HepG2 (cell line): ENCODE data around the gene PSKH1. TPM values are rescaled to one million over a fixed set of nuclear protein-coding genes. Genes with fewer than 3 reads are reported as not detected.

Experiments
- ARID5B ChIP-seq: IDR thresholded peaks from 2 replicates; pipeline ENCODE4 v1.4.0; 2020; ENCODE audit warnings: mild to moderate bottlenecking, missing genetic modification reagents
- CBX5 ChIP-seq: sonication (generic); formaldehyde crosslinking; IDR thresholded peaks from 2 replicates; pipeline ENCODE4 v1.4.0; 2020; ENCODE audit warnings: missing genetic modification reagents, borderline replicate concordance
- KDM5A ChIP-seq: fragments of 200-600 bp; sonication (generic); IDR thresholded peaks from 2 replicates; pipeline ENCODE4 v1.7.0; 2018; ENCODE audit warnings: antibody characterized with exemption, mild to moderate bottlenecking, low read length, borderline replicate concordance
- KLF13 ChIP-seq: sonication (generic); formaldehyde crosslinking; IDR thresholded peaks from 2 replicates; pipeline ENCODE4 v1.4.0; 2020; ENCODE audit warnings: mild to moderate bottlenecking, missing genetic modification reagents
- MXI1 ChIP-seq: IDR thresholded peaks from 3 replicates; pipeline ENCODE4 v1.6.1; 2012; ENCODE audit warnings: low read depth, low read length, inconsistent platforms, borderline replicate concordance
- PHF8 ChIP-seq: sonication (generic); formaldehyde crosslinking; IDR thresholded peaks from 2 replicates; pipeline ENCODE4 v1.5.0; 2020; ENCODE audit warnings: missing genetic modification reagents
- SNAPC4 ChIP-seq: sonication (generic); formaldehyde crosslinking; IDR thresholded peaks from 2 replicates; pipeline ENCODE4 v1.4.0; 2020; ENCODE audit warnings: mild to moderate bottlenecking, missing genetic modification reagents
- SOX6 ChIP-seq, 2 experiments: fragments of 450-650 bp in 1 of 2; sonication (generic) in 1 of 2; formaldehyde crosslinking in 1 of 2; IDR thresholded peaks; 2 replicates each; pipeline versions ENCODE4 v1.4.0 to v1.6.1; 2017 to 2020; ENCODE audit warnings: antibody characterized with exemption in 1 of 2, mild to moderate bottlenecking in 1 of 2, missing genetic modification reagents in 1 of 2
- STAT5B ChIP-seq: sonication (generic); formaldehyde crosslinking; IDR thresholded peaks from 2 replicates; pipeline ENCODE4 v1.4.0; 2020; ENCODE audit warnings: missing genetic modification reagents
- STAT6 ChIP-seq: sonication (generic); formaldehyde crosslinking; IDR thresholded peaks from 2 replicates; pipeline ENCODE4 v1.4.0; 2020; ENCODE audit warnings: missing genetic modification reagents, mild to moderate bottlenecking, borderline replicate concordance
- TFAP4 ChIP-seq: sonication (generic); IDR thresholded peaks from 2 replicates; pipeline ENCODE4 v1.6.1; 2016; ENCODE audit warnings: low read depth, borderline replicate concordance
- ZBTB46 ChIP-seq: sonication (generic); formaldehyde crosslinking; IDR thresholded peaks from 2 replicates; pipeline ENCODE4 v1.4.0; 2020; ENCODE audit warnings: mild to moderate bottlenecking, missing genetic modification reagents, borderline replicate concordance
- ZKSCAN1 ChIP-seq: fragments of 150-350 bp; IDR thresholded peaks from 2 replicates; pipeline ENCODE4 v1.6.1; 2014; ENCODE audit warnings: low read length
- ZNF3 ChIP-seq: IDR thresholded peaks from 2 replicates; pipeline ENCODE4 v1.7.0; 2017; ENCODE audit warnings: inconsistent platforms
- polyA plus RNA-seq, 8 experiments: library from polyadenylated mRNA; depleted of rRNA in 3 of 8; stranded (reverse) in 7 of 8; unstranded in 1 of 8; fragments of >200 nt; fragmentation: Illumina TruSeq in 4 of 8; extraction: Trizol in 4 of 8; gene quantifications; 2 replicates each; pipeline versions ENCODE4 v1.2.1 to v1.2.3, GENCODE V29; 2011 to 2016; ENCODE audit warnings: low read depth in 4 of 8, missing spikeins in 1 of 8, mixed read lengths in 1 of 8; ENCODE audit not compliant: insufficient read depth in 1 of 8
- total RNA-seq, 5 experiments: library from RNA; depleted of rRNA; stranded (reverse); fragments of >200 nt; fragmentation: Illumina TruSeq; extraction: Trizol; gene quantifications; 2 replicates each; pipeline ENCODE4 v1.2.3, GENCODE V29; 2016; ENCODE audit warnings: low read depth in 1 of 5

Gene PSKH1
- total and polyA plus RNA-seq, 2 of the 13 experiments (the other 11 are each of a cell fraction or from before 2014, with no cell fraction given): 8.4 to 19.1 TPM

GRCh38 chr16:67943256-67943618 lies 50.2 kb downstream of the PSKH1 start (continued):
- TF ChIP-seq SNAPC4 (CRISPR knock-in tag) (no peak), ZKSCAN1 (peak; percentile 45; the same call in 1 of the 2 replicates), SOX6 (IDR thresholded peaks at IDR 0.05) (no peak), SOX6 (CRISPR knock-in tag; IDR thresholded peaks at IDR 0.05) (peak; percentile 75), CBX5 (CRISPR knock-in tag) (no peak), ZBTB46 (CRISPR knock-in tag) (peak; percentile 63; the same call in 1 of the 2 replicates), PHF8 (no peak), ARID5B (CRISPR knock-in tag) (peak; percentile 77), ZNF3 (CRISPR knock-in tag) (no peak), TFAP4 (peak; percentile 74; the same call in 1 of the 2 replicates), STAT6 (CRISPR knock-in tag) (0 out of 2 replicates have a peak, but pooled peaks have one; percentile 16), STAT5B (CRISPR knock-in tag) (no peak), KDM5A (no peak), MXI1 (no peak), KLF13 (no peak)
